ENCODE measurements around the gene ESF1.
"Not testable (repeated sequence)": the region's sequence is repeated elsewhere in the genome, so short reads cannot be mapped to it uniquely, and the experiment has no call there.

ESF1 gene

DNA sequence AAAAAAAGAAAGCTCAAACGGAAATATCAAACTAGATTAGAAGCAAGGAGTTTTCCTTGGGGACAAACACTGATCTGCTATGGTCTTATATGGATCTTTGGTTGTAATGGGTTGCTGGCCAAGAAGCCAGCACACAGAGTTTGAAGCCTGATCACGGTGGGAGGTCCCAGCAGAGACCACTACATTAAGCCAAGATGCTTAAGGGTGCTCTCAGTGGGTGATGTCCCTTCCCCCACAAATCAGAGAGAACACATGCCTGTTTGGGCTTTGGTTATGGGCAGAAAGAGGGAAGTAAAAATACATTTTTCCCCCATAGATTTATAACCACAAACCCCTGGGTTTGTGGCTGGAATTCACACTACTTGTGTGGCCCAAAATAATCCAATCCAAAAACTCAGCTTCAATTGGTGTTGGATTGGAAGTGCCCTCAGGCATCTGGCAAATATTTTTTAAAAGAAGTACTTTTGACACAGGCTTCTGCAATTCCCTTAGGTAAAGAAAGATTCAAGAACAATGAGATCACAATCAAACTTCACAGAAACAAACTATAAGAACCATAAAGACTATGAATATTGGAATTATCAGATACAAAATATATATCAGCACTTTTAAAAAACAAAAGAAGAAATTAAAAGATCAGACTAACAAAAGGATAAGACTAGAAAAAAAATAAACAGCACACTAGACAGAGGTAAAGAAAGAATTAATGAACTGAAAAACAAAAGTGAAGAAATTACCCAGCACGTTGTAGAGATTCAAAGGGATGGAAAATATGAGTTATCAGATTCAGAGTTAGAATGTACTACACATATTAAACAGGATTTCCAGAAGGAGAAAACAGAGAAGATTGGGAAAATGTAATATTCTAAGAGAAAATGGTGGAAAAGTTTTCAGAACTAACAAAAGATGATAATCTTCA is 44.7 kb downstream of the ESF1 start:
- Mint-ChIP-seq H3K36me3 (peaks cover 57 to 80% of the 10 kb centered on the region in 2 donors), H3K4me1 (peaks cover 9 to 21% of the 10 kb centered on the region in 2 donors), H3K27me3 (no peaks in the 10 kb centered on the region), H3K4me3 (no peak overlapping the region), H3K9me3 (peaks cover 14 to 17% of the 10 kb centered on the region in 2 donors), H3K27ac (no peak overlapping the region)
- ATAC-seq (replicated peaks) (no peak), DNase-seq (no peak)

DNA sequence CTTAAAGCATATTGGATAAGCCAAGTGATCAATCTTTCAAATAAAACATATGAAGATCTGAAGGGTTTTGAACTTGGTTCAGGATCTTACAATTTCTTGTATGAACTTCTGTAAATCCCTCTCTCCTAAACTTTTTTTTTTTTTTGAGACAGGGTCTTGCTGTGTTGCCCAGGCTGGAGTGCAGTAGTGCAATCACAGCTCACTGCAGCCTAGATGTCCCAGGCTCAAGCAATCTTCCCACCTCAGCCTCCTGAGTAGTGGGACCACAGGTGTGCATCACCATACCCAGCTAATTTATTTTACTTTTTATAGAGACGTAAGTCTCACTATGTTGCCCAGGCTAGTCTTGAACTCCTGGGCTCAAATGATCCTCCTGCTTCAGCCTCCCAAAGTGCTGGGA is 46.5 kb downstream of the ESF1 start:
- Mint-ChIP-seq H3K36me3 (peaks cover 54 to 76% of the 10 kb centered on the region in 2 donors), H3K9me3 (peaks cover 14 to 17% of the 10 kb centered on the region in 2 donors), H3K4me1 (peaks cover 3 to 16% of the 10 kb centered on the region in 2 donors)
- not testable (repeated sequence) for ATAC-seq (replicated peaks); DNase-seq; H3K27me3 Mint-ChIP-seq; H3K4me3 Mint-ChIP-seq; H3K27ac Mint-ChIP-seq

DNA sequence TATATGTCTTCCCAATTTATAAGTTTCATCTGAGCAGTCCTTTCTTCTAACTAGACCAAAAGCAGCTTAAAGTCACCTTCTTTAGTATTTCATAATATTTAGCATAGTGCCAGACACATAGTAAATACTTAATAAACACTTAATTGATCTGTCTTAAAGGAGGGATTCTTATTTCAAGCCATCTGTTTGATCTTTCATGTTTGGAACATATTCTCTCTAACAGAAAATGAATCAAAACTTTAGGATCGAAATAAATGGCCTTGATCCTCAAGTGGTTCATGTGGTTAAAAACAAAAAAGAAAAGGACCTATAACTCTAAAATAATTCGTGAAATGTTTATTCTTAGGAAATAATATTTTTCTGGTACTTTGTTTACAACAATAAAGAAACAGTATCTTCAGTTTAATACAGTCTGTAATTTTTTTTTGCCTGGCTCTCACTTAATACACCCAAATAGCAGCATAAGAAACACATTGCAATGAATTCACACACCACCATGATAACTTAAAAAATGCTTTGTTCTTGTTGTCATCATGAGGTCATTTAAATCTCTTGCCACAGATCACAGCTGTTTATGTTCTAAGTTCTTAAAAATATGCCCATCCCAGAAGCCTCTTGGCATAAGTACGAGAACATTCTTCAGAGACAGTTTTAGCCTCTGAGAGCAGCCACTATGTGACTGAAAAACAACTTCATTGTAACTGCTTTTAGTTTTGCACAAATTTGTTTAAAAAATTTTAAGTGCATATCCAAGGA is 48.1 kb downstream of the ESF1 start:
- Mint-ChIP-seq H3K36me3 (peaks cover 51 to 74% of the 10 kb centered on the region in 2 donors), H3K4me3 (no peak overlapping the region), H3K4me1 (peaks cover 2 to 7% of the 10 kb centered on the region in 2 donors), H3K27ac (no peak overlapping the region), H3K9me3 (peaks cover 11 to 15% of the 10 kb centered on the region in 2 donors), H3K27me3 (no peaks in the 10 kb centered on the region)
- ATAC-seq (replicated peaks), result no peak
- no peak for DNase-seq

DNA sequence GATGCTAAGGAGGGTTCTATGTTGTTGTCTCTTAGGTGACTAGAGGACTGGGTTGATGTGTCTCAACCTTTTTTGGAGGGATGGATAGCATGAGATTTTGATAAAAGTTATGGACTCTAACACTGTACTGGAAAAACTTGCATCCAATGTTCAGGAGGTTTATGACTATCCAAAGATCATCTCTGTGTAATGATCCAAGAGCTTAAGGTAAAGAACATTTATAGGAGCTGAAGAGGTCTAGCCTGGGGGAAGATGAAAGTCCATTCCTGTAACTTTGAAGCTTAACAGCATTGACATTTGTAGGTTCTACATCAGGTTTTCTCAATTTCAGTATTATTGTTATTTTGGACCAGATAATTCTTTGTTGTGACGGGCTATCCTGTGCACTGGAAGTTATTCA is 48.9 kb downstream of the ESF1 start:
- H3K36me3 Mint-ChIP-seq, result peaks cover 47 to 73% of the 10 kb centered on the region in 2 donors
- no peak overlapping the region for H3K4me3 Mint-ChIP-seq
- no peak for DNase-seq
- no peaks in the 10 kb centered on the region for H3K27me3 Mint-ChIP-seq
- H3K9me3 Mint-ChIP-seq, result peaks cover 5 to 7% of the 10 kb centered on the region in 2 donors
- no peak for ATAC-seq (replicated peaks)
- peaks cover 2 to 5% of the 10 kb centered on the region in 2 donors for H3K4me1 Mint-ChIP-seq
- no peak overlapping the region for H3K27ac Mint-ChIP-seq

DNA sequence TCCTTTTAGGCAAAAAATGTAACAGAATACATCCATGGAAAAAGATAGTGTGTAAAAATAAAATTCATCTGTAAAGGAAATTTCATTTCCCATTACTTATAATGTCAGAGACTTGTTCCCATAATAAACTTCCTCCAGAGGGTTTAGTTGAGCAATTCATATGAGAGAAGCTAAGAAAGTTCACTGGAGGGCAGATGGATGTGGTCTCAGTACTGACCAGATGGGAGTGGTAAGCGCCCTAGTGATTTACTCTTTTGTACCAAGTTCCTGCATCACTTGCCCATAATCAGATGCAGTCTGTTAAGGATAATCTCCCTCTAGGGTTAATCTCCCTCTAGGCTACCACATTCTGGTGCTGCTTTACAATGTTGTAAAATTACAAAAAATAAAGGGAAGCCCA is 61.7 kb downstream of the ESF1 start:
- no peaks in the 10 kb centered on the region for H3K27me3 Mint-ChIP-seq
- no peak overlapping the region for H3K27ac Mint-ChIP-seq
- no peaks in the 10 kb centered on the region for H3K9me3 Mint-ChIP-seq
- ATAC-seq (replicated peaks), result no peak
- no peaks in the 10 kb centered on the region for H3K4me1 Mint-ChIP-seq
- peaks cover 19 to 26% of the 10 kb centered on the region in 2 donors for H3K36me3 Mint-ChIP-seq
- no peak for DNase-seq
- H3K4me3 Mint-ChIP-seq, result no peak overlapping the region

DNA sequence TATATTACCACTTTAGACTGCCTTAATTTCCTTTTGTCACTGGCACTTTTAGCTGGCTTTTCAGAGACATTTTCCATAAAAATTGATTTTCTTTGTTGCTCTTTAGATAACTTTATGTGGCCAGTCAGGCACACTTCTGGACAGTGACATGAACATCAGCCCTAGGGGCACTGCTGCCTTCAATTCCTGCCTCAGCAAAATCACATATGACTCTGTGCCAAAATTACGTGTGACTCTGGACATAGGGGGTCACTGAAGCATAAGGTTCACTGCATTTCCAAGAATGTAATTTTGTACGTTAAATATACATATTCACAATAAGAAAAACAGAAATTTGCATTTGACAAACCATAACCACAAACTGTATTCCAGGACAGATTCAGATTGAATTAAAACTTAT is 66.5 kb downstream of the ESF1 start:
- Mint-ChIP-seq H3K9me3 (no peaks in the 10 kb centered on the region), H3K36me3 (peaks cover 27 to 45% of the 10 kb centered on the region in 2 donors), H3K27ac (no peak overlapping the region)

DNA sequence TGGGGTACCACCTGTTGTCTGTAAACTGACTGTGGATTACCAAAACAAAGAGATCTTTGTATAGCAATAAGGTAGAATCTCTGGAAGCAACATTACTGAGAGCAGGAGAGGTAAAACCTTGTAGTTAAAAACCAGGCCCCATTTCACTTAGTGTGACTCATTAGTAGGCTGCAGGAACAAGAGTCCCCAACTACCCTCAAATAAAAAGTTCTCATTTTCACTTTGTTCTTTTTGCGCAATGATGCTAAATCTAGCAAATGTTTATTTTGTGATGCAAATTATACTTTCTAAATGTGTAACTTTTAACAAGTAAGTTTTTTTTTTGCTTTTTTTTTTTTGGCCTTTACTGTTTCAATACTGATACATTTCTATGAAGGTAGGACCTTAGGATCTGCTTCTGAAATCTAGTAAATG is 67.1 kb downstream of the ESF1 start:
- Mint-ChIP-seq H3K9me3 (no peaks in the 10 kb centered on the region), H3K4me3 (no peak overlapping the region), H3K27ac (no peak overlapping the region), H3K27me3 (no peaks in the 10 kb centered on the region), H3K36me3 (peaks cover 29 to 50% of the 10 kb centered on the region in 2 donors), H3K4me1 (no peaks in the 10 kb centered on the region)
- DNase-seq (no peak), ATAC-seq (replicated peaks) (no peak)

More for the DNA sequence above, 66.5 kb downstream of the ESF1 start:
- no peaks in the 10 kb centered on the region for H3K27me3 Mint-ChIP-seq
- DNase-seq (no peak), ATAC-seq (replicated peaks) (no peak)
- H3K4me1 Mint-ChIP-seq, result no peaks in the 10 kb centered on the region
- H3K4me3 Mint-ChIP-seq, result no peak overlapping the region

DNA sequence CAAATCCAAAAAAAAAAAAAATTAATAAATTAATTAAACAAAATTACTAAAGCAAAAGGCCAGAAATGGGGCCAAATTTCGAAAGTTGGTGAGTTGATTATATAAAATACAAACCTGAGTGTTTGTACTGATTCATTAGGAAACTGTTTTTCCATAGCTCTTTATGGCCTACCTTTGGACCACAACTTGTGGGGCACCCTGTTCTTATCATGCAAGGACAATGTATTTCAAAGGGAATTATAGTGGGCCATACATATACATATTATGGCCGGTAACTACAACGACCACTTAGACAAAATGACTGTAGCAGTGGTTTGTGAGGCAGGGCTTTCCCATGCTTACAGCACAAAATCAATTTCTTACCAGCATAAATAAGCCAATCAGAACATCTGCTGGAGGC is 69.5 kb downstream of the ESF1 start:
- peaks cover 2 to 4% of the 10 kb centered on the region in 2 donors for H3K9me3 Mint-ChIP-seq
- ATAC-seq (replicated peaks) (no peak), DNase-seq (no peak)
- no peak overlapping the region for H3K27ac Mint-ChIP-seq
- H3K4me3 Mint-ChIP-seq, result no peak overlapping the region
- no peaks in the 10 kb centered on the region for H3K4me1 Mint-ChIP-seq
- H3K36me3 Mint-ChIP-seq, result peaks cover 37 to 53% of the 10 kb centered on the region in 2 donors
- H3K27me3 Mint-ChIP-seq, result no peaks in the 10 kb centered on the region

DNA sequence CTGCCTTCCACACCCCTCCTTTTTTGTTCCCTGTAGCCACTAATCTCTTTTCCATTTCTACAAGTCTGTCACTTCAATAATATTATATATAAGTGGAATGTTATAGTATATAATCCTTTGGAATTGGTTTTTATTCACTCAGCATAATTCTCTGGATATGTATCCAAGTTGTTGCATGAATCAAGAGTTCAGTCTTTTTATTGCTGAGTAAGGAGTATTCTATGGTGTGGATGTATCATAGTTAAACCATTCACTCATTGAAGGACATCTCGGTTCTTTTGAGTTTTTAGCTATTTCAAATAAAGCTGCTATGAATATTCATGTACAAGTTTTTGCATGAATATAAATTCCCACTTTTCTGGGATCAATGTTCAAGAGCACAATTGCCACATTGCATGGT is 76.5 kb downstream of the ESF1 start:
- Mint-ChIP-seq H3K27ac (no peak overlapping the region), H3K27me3 (no peaks in the 10 kb centered on the region), H3K36me3 (peaks cover 17 to 20% of the 10 kb centered on the region in 2 donors), H3K9me3 (peaks cover 2 to 4% of the 10 kb centered on the region in 2 donors), H3K4me3 (no peak overlapping the region), H3K4me1 (no peaks in the 10 kb centered on the region)
- ATAC-seq (replicated peaks), result no peak
- DNase-seq, result no peak

DNA sequence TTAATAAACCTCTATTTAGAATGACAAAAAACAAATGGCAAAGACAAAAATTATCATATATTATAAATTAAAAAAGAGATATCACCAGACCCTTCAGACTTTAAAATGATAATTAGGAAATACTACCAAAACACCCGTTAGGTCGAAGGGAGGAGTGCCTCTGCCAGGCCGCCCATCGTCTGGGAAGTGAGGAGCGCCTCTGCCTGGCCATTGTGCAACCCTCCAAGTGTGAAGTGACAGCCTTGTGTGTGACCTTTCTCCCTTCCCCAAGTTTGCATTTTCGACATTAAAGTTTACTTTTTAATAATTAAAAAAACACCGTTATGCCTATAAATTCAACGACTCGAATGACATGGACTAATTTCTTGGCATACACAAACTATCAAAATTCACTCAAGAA is 81.5 kb downstream of the ESF1 start:
- DNase-seq (no peak), ATAC-seq (replicated peaks) (no peak)
- Mint-ChIP-seq H3K4me3 (no peak overlapping the region), H3K27ac (no peak overlapping the region), H3K9me3 (no peaks in the 10 kb centered on the region), H3K27me3 (peaks cover 5 to 6% of the 10 kb centered on the region in 2 donors), H3K4me1 (peaks cover 0 to 2% of the 10 kb centered on the region in 2 donors), H3K36me3 (no peaks in the 10 kb centered on the region)

DNA sequence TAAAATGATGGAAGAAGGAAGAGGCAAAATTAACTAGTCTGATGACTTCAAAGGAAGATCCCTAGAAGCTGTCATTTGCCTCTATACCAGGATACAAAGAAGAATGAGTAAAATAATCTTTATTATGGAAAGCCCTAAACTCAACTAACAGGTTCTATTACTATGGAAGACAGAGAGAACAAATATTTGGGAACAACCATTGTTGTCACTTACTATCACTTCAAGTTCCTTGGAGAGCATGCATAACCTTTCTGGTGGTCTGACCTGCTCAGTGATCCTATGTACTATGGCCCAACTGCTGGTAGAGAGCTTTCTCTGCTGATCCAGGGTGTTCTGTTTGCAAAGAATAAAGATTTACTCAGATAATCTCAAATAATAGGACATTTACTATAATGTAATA is 83.2 kb downstream of the ESF1 start:
- no peak overlapping the region for H3K27ac Mint-ChIP-seq
- H3K27me3 Mint-ChIP-seq, result peaks cover 5 to 13% of the 10 kb centered on the region in 2 donors
- no peak overlapping the region for H3K4me3 Mint-ChIP-seq
- H3K36me3 Mint-ChIP-seq, result no peaks in the 10 kb centered on the region
- no peaks in the 10 kb centered on the region for H3K9me3 Mint-ChIP-seq
- peaks cover 0 to 2% of the 10 kb centered on the region in 2 donors for H3K4me1 Mint-ChIP-seq
- DNase-seq (no peak), ATAC-seq (replicated peaks) (no peak)

DNA sequence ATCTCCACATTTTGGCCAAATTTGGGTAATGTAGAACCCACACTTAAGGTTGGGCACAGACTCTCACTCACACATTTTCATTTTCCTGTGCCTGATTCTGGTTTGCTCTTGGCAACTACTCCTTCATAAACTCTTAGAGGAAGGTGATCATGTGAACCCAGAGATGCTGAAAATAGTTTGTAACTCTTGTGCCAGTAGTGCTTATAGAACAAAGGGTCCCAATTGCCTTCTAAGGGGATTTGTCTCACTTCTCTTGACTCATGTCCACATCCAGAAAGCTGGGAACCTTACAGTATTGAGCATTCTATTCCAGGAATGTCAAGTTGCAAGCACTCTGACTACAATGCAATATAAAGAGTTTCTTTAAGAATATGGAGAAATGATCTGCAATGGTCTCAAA is 84.0 kb downstream of the ESF1 start:
- Mint-ChIP-seq H3K27ac (no peak overlapping the region), H3K9me3 (no peaks in the 10 kb centered on the region), H3K4me1 (peaks cover 0 to 2% of the 10 kb centered on the region in 2 donors), H3K4me3 (no peak overlapping the region), H3K27me3 (peaks cover 12 to 17% of the 10 kb centered on the region in 2 donors), H3K36me3 (no peaks in the 10 kb centered on the region)
- DNase-seq, result no peak
- ATAC-seq (replicated peaks), result no peak

DNA sequence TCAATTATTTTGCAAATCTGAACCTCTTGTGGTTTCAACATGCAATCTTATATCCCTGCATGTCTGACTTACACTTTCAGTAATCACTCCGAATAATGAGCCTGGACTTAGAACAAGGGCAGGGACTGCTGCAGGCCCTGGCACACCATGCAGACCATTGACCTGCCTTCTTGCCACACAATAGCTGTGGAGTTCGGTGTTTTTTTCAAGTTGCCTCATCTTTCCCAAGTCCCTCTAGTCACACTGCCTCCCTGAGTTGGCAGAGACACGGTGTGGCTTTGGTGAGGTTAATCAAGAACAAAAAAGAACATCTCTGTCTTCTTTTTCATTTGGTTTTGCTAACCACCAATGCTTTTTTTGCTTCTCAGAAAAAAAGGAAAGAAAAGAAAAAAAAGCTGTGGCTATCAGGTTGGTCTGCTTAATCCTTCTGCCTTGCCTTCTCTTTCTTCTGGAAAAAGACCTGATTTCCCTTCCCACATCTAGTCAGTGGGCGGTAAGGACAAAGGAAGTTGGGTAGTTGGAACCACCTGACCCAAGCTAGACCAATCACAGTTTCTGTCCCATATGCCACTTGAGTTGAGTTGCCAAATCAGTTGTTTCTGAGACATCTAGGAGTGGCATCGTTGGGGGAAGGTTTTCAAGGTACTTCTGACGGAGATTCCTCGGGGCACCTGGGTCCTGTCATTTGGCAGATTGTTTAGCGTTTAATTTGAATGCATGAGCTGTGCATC is 90.1 kb downstream of the ESF1 start:
- H3K4me3 Mint-ChIP-seq, result no peak overlapping the region
- no peak for ATAC-seq (replicated peaks)
- H3K27me3 Mint-ChIP-seq, result peaks cover 12 to 26% of the 10 kb centered on the region in 2 donors
- no peak for DNase-seq
- no peak overlapping the region for H3K27ac Mint-ChIP-seq
- H3K36me3 Mint-ChIP-seq, result no peaks in the 10 kb centered on the region
- H3K4me1 Mint-ChIP-seq, result no peaks in the 10 kb centered on the region
- peaks cover 0 to 3% of the 10 kb centered on the region in 2 donors for H3K9me3 Mint-ChIP-seq

Measured in stimulated activated naive B cell treated with anti-CD40 and anti-IgM and Interleukin-4, amounts not matched to agents 10 μg/mL and 1 μg/mL and 100 μg/mL, for 72 hours (primary cell).